NCI-H2107 treated with DMSO at 0.1 percent for 48 hours (cell line): ENCODE results near the gene OR2W1.

Experiments
- DNase-seq: peaks from one replicate; lab custom pipeline; 2025; ENCODE audit not compliant: unreplicated experiment; lab: John Stamatoyannopoulos, UW

Gene OR2W1, protein sequence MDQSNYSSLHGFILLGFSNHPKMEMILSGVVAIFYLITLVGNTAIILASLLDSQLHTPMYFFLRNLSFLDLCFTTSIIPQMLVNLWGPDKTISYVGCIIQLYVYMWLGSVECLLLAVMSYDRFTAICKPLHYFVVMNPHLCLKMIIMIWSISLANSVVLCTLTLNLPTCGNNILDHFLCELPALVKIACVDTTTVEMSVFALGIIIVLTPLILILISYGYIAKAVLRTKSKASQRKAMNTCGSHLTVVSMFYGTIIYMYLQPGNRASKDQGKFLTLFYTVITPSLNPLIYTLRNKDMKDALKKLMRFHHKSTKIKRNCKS

DNA sequence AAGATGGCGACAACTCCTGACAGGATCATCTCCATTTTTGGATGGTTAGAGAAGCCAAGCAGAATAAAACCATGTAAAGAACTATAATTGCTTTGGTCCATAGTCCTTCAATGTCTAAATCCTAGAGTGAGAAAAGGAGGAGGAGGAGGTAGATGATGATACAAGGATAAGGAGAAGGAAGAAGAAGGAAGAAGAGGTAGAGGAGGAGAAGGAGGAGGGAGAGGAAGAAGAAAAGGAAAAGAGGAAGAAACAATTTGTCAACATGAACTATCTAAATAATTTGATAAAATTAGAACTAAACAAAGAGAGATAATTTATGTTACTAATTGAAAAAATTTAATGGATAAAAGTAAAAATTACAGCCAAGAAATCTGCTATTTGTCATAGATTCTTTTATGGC lies at the start of gene OR2W1:
OR2W1 (minus strand) TSS at position 101 of the 400 bp plus-strand sequence; CDS start at position 101, 0 bp downstream.
- no peak for DNase-seq

DNA sequence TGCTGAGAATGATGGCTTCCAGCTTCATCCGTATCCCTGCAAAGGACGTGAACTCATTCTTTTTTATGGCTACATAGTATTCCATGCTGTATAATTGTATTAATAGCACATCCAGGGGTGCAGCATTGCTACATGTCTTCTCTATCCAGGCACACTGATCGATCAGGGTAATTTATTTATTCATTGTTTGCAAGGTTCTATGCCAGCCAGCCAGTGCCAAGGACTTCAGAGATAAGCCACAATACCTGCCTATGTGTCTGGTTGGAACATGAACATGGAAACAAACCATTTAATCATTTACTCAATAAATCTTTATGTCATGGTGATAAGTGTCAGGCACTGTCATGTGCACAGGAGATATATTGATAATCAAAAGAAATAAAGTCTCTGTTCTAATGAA lies 48.0 kb upstream of the OR2W1 start:
- DNase-seq = no peak

DNA sequence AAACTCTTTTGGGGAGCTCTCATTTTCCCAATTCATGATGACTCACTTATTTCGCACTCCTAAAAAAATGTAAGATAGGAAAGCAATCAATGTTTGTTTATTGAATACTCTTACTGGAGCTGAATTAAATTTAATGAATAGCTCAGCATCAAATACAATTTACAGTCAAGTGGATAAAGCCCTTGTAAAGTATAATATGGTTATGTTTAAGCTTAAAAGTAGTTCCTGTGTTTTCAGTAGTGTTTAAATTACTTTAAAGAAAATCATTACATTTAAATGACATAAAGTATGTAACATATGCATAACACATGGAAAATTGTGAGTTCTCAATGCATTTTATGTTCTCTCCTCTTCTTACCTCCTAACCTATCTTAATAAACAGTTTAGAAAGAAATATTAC lies 42.2 kb upstream of the OR2W1 start, which contains the start of gene OR2B3:
OR2B3 (minus strand) TSS at position 101 of the 400 bp plus-strand sequence; CDS start at position 36, 65 bp downstream.
- no peak for DNase-seq

DNA sequence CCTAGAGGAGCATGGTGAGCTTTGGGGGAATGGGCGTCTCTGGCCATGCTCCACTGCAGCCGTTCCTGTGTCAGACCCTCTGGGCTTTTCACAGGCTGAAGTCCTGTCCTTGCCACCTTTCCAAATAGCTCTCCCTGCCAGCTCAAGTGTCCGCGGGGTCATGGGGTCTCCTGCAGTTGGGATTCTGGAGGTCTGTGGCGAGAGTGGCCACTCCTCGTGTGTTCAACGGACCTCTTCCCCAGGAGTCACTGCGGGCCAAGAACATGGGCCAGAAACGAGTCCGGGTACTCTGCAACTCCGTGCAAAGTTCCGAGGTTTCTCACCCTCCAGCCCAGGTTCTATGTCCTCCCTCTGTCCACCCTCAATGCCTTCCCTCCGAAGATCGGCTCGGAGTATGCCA lies 37.5 kb upstream of the OR2W1 start:
- DNase-seq = no peak

DNA sequence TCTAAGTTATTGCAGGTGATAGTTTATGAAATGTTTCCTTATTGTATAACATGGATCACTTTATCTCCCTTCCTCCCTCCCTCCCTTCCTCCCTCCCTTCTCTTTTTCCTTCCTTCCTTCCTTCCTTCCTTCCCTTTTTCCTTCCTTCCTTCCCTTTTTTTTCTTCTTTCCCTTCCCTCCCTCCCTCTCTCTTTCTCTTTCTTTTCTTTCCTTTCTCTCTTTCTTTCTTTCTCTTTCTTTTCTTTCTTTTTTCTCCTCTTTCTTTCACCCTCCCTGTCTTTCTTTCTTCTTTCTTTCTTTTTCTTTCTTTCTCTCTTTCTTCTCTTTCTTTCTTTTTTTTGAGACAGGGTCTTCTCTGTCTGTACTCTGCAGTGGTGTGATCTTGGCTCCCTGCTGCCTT lies 36.3 kb upstream of the OR2W1 start:
- no peak for DNase-seq

DNA sequence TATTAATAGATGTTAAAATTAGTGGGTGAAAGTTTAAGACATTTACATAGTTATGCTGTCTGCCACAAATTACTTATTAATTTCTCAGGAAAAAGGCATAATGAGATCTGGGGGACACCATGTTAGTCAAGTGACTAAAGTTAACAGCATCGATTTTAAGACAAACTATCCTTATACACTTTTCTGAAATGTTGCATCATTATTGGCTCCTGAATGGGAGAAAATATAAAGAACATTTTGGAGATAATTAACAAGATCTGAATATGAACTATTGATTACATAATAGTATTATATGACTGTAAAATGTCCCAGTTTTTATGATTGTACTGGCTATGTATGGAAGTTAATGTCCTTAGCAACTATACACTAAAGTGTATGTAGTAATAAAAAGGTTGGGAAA lies 34.2 kb upstream of the OR2W1 start:
- DNase-seq = no peak

DNA sequence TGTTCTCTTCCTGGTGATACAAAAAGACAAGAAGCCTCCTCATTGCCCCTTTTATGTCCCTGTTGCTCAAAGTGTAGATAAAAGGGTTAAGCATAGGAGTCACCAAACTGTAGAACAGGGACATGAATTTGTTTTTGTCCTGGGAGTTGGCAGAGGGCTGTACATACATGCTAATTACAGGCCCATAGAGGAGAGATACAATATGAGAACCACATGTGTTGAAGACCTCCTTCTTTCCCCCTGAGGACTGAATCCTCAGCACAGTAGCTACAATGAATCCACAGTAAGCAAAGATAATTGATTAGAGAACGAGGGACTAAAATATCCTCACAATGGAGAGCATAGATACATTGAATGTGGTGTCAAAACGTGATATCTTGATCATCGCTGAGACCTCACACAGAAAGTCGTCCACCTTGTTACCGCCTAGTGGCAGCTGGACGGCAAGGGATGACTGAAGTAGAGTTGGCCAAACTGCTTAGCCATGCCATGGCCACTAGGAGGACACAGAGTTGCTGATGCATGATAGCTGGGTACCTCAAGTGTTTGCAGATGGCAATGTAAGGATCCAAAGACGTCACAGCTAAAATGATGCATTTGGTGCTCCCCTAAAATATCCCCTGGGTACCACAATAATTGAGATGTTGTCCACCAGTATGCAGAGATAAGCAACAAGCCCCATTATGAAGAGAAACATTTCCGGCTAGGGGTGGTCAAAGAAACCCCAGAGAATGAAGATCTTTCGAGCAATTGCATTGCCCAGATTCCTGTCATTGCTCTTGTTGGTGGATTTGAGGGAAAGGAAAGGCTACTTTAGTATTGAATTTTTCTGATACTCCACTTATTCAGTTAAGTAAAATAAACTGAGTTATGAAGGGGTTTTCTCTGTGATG lies 27.1 kb upstream of the OR2W1 start:
- no peak for DNase-seq

DNA sequence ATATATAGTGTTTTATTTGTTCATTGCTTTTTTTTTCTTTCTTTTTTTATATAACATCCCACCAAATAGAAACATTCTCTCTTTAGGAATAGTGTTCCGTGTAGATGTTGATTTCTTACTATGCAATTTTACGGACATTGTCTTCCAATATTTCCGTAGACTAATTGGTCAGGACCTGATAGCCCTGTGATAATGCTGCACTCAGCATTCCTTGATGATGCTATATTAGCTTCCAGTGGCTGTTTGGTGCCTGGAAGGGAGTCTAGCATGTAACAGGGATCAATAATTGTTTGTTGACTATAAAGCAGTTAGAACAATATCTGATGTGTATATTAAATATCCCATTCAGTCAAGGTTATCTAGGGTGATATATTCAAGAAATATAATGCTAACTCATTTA lies 6.7 kb upstream of the OR2W1 start:
- no peak for DNase-seq

DNA sequence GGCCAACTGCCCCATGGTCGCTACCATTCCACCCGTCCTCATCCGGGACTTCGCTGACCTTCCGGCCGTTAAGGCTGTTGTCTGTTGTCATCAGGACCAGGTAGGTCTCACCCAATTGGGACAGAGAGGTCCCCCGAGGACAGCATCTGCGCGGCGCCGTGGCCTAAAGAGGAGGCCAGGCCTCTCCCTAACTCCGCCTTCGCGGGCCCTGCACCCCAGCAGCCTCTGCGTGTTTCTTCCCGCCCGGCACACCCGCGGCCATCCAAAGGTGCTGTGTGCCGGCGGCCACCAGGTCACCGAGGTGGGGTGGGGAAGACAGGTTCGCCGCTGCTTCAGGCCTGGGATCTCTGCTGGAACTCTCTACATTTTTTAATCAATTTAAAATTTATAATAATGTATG lies 9.0 kb downstream of the OR2W1 start:
- DNase-seq = no peak

DNA sequence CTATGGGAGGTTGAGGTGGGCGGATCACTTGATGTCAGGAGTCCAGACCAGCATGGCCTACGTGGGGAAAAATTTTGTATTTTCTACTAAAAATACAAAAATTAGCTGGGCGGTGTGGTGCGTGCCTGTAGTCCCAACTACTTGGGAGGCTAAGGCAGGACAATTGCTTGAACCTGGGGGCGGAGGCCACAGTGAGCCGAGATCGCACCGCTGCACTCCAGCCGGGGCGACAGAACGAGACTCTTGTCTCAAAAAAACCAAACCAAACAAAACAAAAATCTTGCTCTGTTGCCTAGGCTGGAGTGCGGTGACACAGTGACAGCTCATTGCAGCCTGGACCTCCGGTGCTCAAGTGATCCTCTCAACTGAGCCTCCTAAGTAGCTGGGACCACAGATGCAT lies 16.2 kb downstream of the OR2W1 start:
- DNase-seq = no peak

DNA sequence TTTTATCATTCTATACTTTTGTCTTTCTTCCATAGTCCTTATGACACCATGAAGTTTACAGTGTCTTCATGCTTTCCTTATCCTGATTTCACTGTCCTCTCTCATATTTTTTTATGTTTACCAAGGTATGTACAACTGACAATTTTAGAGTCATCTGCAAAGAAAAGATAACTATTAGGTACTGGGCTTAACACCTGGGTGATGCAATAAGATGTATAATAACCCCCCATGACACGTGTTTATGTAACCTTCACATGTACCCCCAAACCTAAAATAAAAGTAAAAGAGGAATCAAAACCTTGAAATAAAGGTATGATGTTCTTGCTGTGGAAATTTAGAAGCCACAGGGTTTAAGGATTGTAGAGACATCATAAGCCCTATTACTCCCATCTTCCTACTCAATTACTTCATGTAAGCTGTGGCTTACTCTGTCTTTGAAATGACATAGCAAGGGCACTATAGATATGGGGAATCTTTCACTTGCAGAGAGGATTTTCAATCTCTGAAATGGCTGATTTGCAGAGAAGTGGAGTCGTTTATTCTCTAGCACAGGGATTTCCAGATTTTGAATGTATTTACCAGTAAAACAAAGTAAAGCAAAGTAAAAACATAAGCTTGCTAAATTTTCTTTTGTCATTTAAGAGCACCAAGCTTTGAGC lies 18.9 kb downstream of the OR2W1 start:
- no peak for DNase-seq

DNA sequence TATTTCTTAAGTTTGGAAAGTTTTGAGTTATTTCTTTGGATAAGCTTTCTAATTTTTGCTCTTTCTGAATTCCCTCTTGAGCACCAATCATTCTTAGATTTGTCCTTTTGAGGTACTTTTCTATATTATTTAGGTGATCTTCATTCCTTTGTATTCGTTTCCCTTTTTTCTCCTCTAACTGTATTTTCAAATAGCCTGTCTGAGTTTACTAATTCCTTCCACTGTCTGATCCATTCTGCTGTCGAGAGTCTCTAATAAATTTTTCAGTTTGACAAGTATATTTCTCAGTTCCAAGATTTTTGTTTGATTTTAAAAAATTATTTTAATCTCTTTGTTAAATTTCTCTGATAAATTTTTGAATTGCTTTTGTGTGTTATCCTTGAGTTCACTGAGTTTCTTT lies 23.5 kb downstream of the OR2W1 start:
- DNase-seq = no peak

DNA sequence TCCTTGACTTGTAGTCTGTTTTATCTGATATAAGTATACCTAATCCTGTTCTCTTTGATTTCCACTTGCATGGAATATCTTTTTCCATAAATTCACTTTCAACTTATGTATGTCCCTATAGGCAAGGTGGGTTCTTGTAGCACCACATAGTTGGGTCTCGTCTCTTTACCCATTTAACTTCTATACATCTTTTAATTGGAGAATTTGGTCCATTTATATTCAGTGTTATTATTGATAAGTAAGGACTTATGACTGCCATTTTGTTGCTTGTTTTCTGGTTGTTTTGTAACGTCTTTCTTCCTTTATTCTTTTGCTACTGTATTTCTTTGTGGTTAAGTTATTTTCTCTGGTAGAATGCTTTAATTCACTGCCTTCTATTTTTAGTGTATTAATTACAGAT lies 25.3 kb downstream of the OR2W1 start:
- no peak for DNase-seq

DNA sequence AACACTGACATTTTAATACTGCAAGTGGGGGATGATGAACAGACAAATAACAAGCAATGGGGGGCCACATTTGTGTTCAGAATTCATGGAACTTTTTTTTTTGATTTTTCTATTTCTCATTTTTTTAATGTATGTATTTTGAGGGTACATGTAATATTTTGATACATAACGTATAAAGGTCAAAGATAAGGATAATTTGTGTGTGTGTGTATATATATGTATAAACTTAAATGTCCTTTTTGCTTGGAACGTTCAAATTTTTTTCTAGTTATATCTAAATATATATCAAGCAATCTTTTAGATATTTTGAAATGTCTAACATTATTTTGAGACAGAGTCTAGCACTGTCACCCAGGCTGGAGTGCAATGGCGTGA lies 27.6 kb downstream of the OR2W1 start:
- no peak for DNase-seq

DNA sequence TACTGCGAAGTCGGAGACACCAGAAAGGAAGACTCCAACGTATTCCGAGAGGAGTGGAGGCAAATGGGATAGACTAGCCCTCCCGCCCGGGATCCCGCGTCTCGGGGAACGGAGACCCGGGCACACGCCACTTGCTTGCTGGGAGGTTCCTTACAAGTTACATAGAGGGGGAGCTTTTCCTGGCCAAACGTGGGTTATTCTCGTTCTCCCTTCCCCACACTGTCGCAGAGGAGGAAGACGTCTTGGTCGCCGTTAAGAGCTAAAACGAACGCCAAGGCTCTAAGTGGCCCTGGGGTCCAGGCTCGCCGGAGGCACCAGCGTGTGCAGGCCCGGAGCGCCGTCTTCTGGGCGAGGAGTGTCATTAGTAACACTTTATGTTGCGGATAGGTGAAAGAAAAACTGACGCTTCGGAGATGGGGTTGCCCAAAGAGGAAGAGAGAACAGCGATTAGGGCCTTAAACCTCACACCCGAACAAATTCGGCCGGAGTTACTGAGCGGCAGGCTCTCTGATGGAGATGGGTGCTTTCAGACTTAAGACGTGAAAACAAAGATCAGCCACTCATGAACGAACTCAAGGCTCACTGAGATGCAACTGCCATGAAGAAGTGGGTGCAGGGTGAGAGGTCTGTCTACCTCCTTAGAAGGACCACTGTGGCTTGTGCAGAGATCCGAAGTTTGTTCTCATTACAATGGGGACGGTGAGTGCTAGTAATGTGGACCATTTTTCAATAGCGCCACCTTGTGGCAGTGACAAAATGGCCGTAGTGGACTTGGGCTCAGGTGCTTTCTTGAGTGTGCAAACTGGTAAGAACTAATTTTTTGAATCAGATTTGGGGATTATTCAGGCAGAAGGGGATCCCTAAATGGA lies 28.2 kb downstream of the OR2W1 start:
- peak; percentile 11 for DNase-seq

DNA sequence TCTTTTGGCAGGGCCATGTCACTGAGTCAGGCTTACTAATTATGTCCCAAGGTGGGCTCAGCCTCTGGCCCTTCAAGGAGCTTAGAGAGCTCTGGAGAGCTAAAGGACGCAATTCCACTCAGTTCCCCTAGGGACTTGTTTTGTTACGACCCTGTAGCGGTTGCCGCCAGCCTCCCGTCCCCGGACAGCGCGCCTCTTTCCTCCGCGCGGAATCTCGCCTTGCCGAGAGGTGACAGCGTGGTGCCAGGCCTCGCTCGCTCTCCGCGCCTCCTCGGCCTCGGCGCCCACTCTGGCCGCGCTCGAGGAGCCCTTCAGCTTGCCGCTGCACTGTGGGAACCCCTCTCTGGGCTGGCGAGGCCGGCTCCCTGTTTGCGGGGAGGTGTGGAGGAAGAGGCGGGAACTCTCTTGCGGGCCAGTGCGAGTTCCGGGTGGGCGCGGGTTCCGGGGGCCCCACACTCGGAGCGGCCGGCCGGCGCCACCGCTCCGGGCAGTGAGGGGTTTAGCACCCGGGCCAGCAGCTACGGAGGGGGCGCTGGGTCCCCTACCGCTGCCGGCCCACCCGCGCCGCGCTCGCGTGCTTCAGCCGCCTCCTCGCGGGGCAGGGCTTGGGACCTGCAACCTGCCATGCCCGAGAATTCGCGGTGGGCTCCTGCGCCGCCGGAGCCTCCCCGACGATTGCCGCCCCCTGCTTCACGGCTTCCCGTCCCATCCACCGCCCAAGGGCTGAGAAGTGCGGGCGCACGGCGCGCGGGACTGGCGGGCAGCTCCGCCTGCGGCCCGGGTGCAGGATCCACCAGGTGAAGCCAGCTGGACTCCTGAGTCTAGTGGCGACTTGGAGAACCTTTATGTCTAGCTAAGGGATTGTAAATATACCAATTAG lies 30.0 kb downstream of the OR2W1 start:
- no peak for DNase-seq

DNA sequence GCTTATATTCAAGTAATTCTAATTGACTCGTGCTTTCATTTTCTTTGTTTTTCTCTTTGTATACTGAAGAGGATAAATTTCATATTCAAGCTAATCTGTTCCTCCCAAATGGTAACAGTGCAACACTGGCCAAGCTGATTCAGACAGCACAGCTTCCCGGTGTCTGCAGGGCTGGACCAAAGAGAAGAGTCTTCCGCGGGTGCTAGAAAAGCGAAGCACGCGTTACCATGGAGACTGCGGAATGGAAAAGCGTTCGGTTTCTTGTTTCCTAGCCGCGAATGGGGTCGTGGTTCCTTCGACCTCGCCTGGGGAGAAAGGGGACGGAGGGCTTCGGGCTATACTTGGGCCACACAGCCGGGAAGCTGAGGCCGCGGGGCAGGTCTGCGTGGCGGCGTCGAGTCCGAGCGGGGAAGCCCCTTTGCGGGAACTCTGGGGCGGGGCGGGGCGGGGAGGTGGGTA lies 33.7 kb downstream of the OR2W1 start:
- DNase-seq = no peak

DNA sequence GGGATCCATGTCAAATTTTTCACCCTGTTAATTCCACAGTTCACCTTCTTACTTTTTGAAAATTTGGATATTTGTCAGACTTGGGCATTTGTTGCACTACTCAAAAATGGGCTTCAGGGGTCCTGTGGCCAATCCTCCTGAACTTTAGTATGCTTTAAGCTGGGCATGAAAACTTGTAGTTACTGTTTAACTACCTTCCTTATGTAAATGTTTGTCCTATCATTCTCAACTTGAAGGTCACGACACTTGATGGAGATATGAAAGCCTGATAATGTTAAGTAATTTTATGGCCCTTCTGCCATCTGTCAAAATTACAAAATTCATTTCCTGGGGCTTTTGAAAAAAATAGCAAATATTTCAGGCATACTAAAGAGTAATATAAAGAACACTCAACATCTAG lies 35.6 kb downstream of the OR2W1 start:
- DNase-seq = no peak

DNA sequence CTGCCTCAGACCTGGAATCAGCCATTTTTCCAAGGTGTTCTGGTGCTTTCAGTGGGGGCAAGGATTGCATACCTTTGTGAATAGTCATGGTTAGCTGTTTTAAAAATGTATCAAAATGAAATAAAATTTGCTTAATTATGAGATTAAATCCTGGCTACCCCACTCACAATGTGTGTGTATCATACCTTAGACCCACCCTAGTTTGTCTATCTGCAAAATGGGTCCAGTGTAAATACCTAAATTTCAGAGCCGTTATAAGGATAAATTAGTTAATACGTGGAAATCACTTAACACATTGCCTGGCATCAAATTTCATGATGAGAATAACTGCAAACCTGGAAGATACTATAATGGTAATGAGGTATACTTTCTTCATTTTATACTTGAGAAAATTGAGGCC lies 36.9 kb downstream of the OR2W1 start:
- no peak for DNase-seq
